Stimulated activated naive CD4-positive, alpha-beta T cell (primary cell): ENCODE results near the gene PTPN2.
"Not testable (repeated sequence)": the region's sequence is repeated elsewhere in the genome, so short reads cannot be mapped to it uniquely, and the experiment has no call there.

Source experiments
- DNase-seq, 6 experiments: peaks; one replicate each; lab custom pipeline; 2025; lab: John Stamatoyannopoulos, UW

PTPN2 gene

GRCh38 chr18:12825230-12825629 lies 58.8 kb downstream of the PTPN2 start:
- DNase-seq, result no peak

GRCh38 chr18:12823892-12824291 lies 60.1 kb downstream of the PTPN2 start:
- DNase-seq, result no peak

GRCh38 chr18:12821408-12821807 lies 62.6 kb downstream of the PTPN2 start:
- DNase-seq, result no peak

GRCh38 chr18:12820506-12820905 lies 63.5 kb downstream of the PTPN2 start:
- DNase-seq, result no peak

- no peak for DNase-seq
Observed at GRCh38 chr18:12819841-12820240, 64.2 kb downstream of the PTPN2 start.

GRCh38 chr18:12819322-12819721 lies 64.7 kb downstream of the PTPN2 start:
- DNase-seq, result no peak

GRCh38 chr18:12818243-12818642 lies 65.8 kb downstream of the PTPN2 start:
- DNase-seq, result no peak

GRCh38 chr18:12816451-12816850 lies 67.6 kb downstream of the PTPN2 start:
- no peak for DNase-seq

- no peak for DNase-seq
Observed at GRCh38 chr18:12811191-12811950, 72.7 kb downstream of the PTPN2 start.

GRCh38 chr18:12803069-12803936 lies 80.7 kb downstream of the PTPN2 start:
- DNase-seq, result no peak

- no peak for DNase-seq
Observed at GRCh38 chr18:12802538-12802937, 81.5 kb downstream of the PTPN2 start.

GRCh38 chr18:12796448-12796847 lies 87.6 kb downstream of the PTPN2 start:
- no peak for DNase-seq

GRCh38 chr18:12791610-12792009 lies 92.4 kb downstream of the PTPN2 start:
- DNase-seq, result no peak

GRCh38 chr18:12786669-12787068 lies 97.4 kb downstream of the PTPN2 start:
- no peak for DNase-seq

GRCh38 chr18:12783524-12783923 lies 100.5 kb downstream of the PTPN2 start:
- DNase-seq, result no peak

GRCh38 chr18:12782521-12782920 lies 101.5 kb downstream of the PTPN2 start:
- DNase-seq, result no peak

- no peak for DNase-seq
Observed at GRCh38 chr18:12779456-12779855, 104.6 kb downstream of the PTPN2 start.

GRCh38 chr18:12779043-12779442 lies 105.0 kb downstream of the PTPN2 start:
- DNase-seq, result no peak

- no peak for DNase-seq
Observed at GRCh38 chr18:12777500-12777944, 106.5 kb downstream of the PTPN2 start.

GRCh38 chr18:12776821-12777471 lies 107.1 kb downstream of the PTPN2 start:
- DNase-seq, result no peak

GRCh38 chr18:12776415-12776814 lies 107.6 kb downstream of the PTPN2 start:
- not testable (repeated sequence) for DNase-seq

- DNase-seq, result no peak
Observed at GRCh38 chr18:12774982-12775381, 109.1 kb downstream of the PTPN2 start.

- no peak for DNase-seq
Observed at GRCh38 chr18:12773369-12773768, 110.7 kb downstream of the PTPN2 start.
